HEK293 (cell line): Measurements from ENCODE around the gene GNG5.

Experiments used
- CTCF ChIP-seq: fragments of 450-650 bp; formaldehyde crosslinking; IDR thresholded peaks from 2 replicates; pipeline ENCODE4 v1.5.1; 2016; ENCODE audit warnings: missing biosample characterization, missing genetic modification characterization
- KLF1 ChIP-seq: fragments of 450-650 bp; formaldehyde crosslinking; IDR thresholded peaks from 2 replicates; pipeline ENCODE4 v1.5.1; 2016; ENCODE audit warnings: missing biosample characterization, missing genetic modification characterization
- PRDM2 ChIP-seq: fragments of 450-650 bp; formaldehyde crosslinking; IDR thresholded peaks from 2 replicates; pipeline ENCODE4 v1.5.1; 2016; ENCODE audit warnings: missing biosample characterization, missing genetic modification characterization, borderline replicate concordance
- ZNF501 ChIP-seq: fragments of 450-650 bp; formaldehyde crosslinking; IDR thresholded peaks from 2 replicates; pipeline ENCODE4 v1.5.1; 2016; ENCODE audit warnings: missing biosample characterization, missing genetic modification characterization
- ZNF660 ChIP-seq: fragments of 450-650 bp; IDR thresholded peaks from 2 replicates; pipeline ENCODE4 v1.5.1; 2018; ENCODE audit warnings: missing biosample characterization, mild to moderate bottlenecking, missing genetic modification characterization

DNA sequence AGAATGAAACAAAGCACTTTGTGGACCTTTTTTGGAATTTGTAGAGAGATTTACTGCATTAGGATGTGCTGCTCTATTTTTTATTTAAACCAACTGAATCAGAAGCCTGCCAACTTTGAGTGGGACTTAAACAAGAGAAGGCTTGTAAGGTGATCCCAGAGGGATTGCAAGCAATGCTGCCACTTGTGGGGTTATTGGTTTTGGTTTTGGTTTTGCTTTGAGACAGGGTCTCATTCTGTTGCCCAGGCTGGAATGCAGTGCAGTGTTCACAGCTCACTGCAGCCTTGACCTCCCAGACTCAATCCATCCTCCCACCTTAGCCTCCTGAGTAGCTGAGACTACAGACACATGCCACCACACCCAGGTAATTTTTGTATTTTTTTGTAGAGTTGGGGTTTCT is 32.2 kb upstream of the GNG5 start:
- TF ChIP-seq CTCF (tag by site-specific recombination) (no peak), ZNF501 (no peak), KLF1 (tag by site-specific recombination) (no peak), ZNF660 (tag by site-specific recombination) (no peak), PRDM2 (tag by site-specific recombination) (no peak)
